B cell (primary cell): ENCODE results near the gene TRIM2.

Experiments used
- CTCF ChIP-seq: fragments of 200-600 bp; IDR thresholded peaks from one replicate; pipeline ENCODE4 v1.8.0; 2022; ENCODE audit warnings: antibody characterized with exemption, mild to moderate bottlenecking
- EZH2 ChIP-seq: IDR thresholded peaks from 2 replicates; pipeline ENCODE4 v1.6.1; 2012; ENCODE audit warnings: borderline replicate concordance, low read depth, mild to moderate bottlenecking, moderate library complexity, low read length; ENCODE audit not compliant: insufficient read depth, poor library complexity, severe bottlenecking

GRCh38 chr4:153327247-153327646 lies 123.0 kb downstream of the TRIM2 start:
- TF ChIP-seq CTCF, result no peak
- no peak for TF ChIP-seq EZH2
